ENCODE data around the gene SPC25.

DNA sequence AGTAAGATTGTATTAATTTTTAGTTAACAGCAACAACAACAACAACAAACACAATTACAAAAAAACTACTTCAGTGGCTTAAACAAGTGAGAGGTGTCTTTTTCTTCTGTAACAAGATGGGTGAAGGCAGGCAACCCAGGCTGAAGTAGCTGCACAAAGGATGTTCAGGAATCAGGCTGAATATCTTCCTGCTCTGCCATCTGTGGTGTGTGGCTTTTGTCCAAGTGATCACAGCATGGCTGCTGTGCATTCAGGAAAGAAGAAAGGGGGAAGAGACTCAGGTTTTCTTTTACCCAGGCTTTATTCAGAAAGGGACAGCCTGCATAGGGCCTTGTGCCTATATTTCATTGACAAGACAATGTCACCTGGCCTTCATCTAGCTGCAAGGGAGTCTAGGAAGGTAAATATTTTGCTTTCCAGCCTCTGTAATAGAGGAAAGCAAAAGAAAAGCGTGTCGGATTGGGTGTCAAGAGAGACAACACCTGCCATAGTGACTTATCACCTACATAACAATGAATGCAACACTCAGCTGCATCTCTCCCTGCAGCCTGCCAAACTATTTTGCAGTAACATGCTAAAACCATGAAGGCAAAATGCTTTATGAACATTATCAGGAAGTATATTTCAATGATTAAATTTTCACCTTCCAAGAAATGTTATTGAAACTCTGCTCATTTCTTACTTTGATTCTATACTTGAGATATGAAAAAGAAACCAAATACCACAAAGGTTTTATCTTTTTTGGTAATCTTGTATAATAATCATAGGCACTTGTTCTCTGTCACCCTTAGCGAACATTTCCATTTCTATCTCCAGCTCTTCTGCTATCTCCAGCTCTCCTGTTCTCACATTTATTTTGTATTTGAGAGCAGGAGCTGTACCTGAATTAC is 25.5 kb upstream of the SPC25 start:
- TF ChIP-seq, protein P1, sequence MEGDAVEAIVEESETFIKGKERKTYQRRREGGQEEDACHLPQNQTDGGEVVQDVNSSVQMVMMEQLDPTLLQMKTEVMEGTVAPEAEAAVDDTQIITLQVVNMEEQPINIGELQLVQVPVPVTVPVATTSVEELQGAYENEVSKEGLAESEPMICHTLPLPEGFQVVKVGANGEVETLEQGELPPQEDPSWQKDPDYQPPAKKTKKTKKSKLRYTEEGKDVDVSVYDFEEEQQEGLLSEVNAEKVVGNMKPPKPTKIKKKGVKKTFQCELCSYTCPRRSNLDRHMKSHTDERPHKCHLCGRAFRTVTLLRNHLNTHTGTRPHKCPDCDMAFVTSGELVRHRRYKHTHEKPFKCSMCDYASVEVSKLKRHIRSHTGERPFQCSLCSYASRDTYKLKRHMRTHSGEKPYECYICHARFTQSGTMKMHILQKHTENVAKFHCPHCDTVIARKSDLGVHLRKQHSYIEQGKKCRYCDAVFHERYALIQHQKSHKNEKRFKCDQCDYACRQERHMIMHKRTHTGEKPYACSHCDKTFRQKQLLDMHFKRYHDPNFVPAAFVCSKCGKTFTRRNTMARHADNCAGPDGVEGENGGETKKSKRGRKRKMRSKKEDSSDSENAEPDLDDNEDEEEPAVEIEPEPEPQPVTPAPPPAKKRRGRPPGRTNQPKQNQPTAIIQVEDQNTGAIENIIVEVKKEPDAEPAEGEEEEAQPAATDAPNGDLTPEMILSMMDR (optimal IDR thresholded peaks at IDR 0.05 in 1 of 3, IDR thresholded peaks at IDR 0.05 in 1 of 3, conservative IDR thresholded peaks at IDR 0.05 in 1 of 3; ENCODE audit: extremely low read depth in 1 of 3, insufficient read depth in 2 of 3, low read length in 3 of 3): no peak
- TF ChIP-seq EZH2 (IDR thresholded peaks at IDR 0.05; ENCODE audit: low read length): no peak
